ENCODE data around the gene WDR18.
A peak's percentile ranks its signal among the peaks of the same experiment; 100 is the strongest.
"Not testable (repeated sequence)": the region's sequence is repeated elsewhere in the genome, so short reads cannot be mapped to it uniquely, and the experiment has no call there.

Gene WDR18

GRCh38 chr19:1023883-1024188 is 39.7 kb downstream of the WDR18 start:
- DNase-seq: not testable (repeated sequence)

- not testable (repeated sequence) for DNase-seq
Observed at GRCh38 chr19:1025080-1025479, 40.9 kb downstream of the WDR18 start.

- DNase-seq: peak in 3 of 4 experiments; percentile 14 to 51 (median 23)
Observed at GRCh38 chr19:1025960-1026782, 42.0 kb downstream of the WDR18 start, which contains the start of gene CNN2. TSS of gene CNN2 (plus strand) at chr19:1026608. CDS start at chr19:1026662, 54 bp downstream.

GRCh38 chr19:1026783-1027649 is 42.9 kb downstream of the WDR18 start:
- peak in 1 of 4 experiments; percentile 19 for DNase-seq

GRCh38 chr19:1027650-1028061 is 43.5 kb downstream of the WDR18 start:
- DNase-seq: no peak

- DNase-seq: peak in 2 of 4 experiments; percentile 36 to 63
Observed at GRCh38 chr19:1028062-1028926, 44.1 kb downstream of the WDR18 start.

- DNase-seq: no peak
Observed at GRCh38 chr19:1032264-1032867, 48.2 kb downstream of the WDR18 start.

- no peak for DNase-seq
Observed at GRCh38 chr19:1035998-1036621, 52.0 kb downstream of the WDR18 start.

GRCh38 chr19:1037621-1038064 is 53.5 kb downstream of the WDR18 start:
- no peak for DNase-seq

GRCh38 chr19:1038978-1039645 is 55.0 kb downstream of the WDR18 start:
- DNase-seq: no peak

GRCh38 chr19:1039646-1040475 is 55.7 kb downstream of the WDR18 start, which contains the start of gene ABCA7:
TSS of gene ABCA7 (plus strand) at chr19:1040107. CDS start at chr19:1041362, 1,255 bp downstream.
- DNase-seq: peak; percentile 96 to 99 (median 99)

- peak; percentile 54 to 84 (median 78) for DNase-seq
Observed at GRCh38 chr19:1040476-1041271, 56.5 kb downstream of the WDR18 start.

- no peak for DNase-seq
Observed at GRCh38 chr19:1041272-1041834, 57.2 kb downstream of the WDR18 start.

GRCh38 chr19:1041835-1042685 is 57.9 kb downstream of the WDR18 start:
- DNase-seq: no peak

GRCh38 chr19:1042689-1043511 is 58.8 kb downstream of the WDR18 start:
- DNase-seq: no peak
